IPS-20b (cell line): ENCODE measurements around the gene DDIAS.
"Not testable (repeated sequence)": the region's sequence is repeated elsewhere in the genome, so short reads cannot be mapped to it uniquely, and the experiment has no call there.

Source experiments
- H3K27ac ChIP-seq: one replicate; pipeline ENCODE4 v1.5.1; 2013; ENCODE audit warnings: low read length
- H3K27me3 ChIP-seq: 2 replicates; pipeline ENCODE4 v1.6.1; 2013; ENCODE audit warnings: mild to moderate bottlenecking, low read length, inconsistent platforms; ENCODE audit not compliant: insufficient read depth
- H3K36me3 ChIP-seq: 2 replicates; pipeline ENCODE4 v1.6.1; 2013; ENCODE audit warnings: low read depth, mild to moderate bottlenecking, inconsistent platforms, low read length, moderate library complexity; ENCODE audit not compliant: insufficient read depth
- H3K4me1 ChIP-seq: 2 replicates; pipeline ENCODE4 v1.6.1; 2013; ENCODE audit warnings: mild to moderate bottlenecking, control low read depth, inconsistent platforms, low read length, moderate library complexity; ENCODE audit not compliant: insufficient read depth
- H3K4me3 ChIP-seq: 2 replicates; pipeline ENCODE4 v1.5.1; 2013; ENCODE audit warnings: mild to moderate bottlenecking, low read length, inconsistent platforms
- H3K9ac ChIP-seq: 2 replicates; pipeline ENCODE4 v1.6.1; 2013; ENCODE audit warnings: low read depth, mild to moderate bottlenecking, inconsistent platforms, low read length, moderate library complexity
- H3K9me3 ChIP-seq: 2 replicates; pipeline ENCODE4 v1.6.1; 2013; ENCODE audit warnings: mild to moderate bottlenecking, low read depth, low read length, inconsistent platforms; ENCODE audit not compliant: insufficient read depth

DDIAS gene

DNA sequence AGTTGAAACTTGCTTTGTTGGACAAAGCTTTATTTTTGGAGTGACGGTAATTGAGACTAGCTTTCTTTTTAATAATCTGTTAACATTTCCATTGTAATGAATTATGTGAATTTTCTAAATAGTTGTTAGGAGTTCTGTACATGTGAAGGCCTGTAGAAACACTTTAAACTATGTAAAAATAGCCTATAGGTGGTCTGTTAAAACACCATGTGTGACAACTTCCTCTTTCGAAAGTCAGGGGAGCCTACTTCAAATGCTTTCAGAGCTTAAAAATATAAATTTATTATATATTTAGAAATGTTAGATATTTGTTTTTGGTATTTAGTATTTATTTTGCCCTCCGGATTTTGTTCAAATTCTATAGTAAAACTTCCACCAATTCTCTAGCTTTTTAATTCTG, 28.7 kb downstream of the DDIAS start:
- Histone ChIP-seq H3K36me3 (peaks cover 59% of the 10 kb centered on the region), H3K9me3 (no peaks in the 10 kb centered on the region), H3K27me3 (no peaks in the 10 kb centered on the region), H3K4me1 (no peaks in the 10 kb centered on the region), H3K9ac (no peak overlapping the region), H3K4me3 (no peak overlapping the region), H3K27ac (no peak overlapping the region)

DNA sequence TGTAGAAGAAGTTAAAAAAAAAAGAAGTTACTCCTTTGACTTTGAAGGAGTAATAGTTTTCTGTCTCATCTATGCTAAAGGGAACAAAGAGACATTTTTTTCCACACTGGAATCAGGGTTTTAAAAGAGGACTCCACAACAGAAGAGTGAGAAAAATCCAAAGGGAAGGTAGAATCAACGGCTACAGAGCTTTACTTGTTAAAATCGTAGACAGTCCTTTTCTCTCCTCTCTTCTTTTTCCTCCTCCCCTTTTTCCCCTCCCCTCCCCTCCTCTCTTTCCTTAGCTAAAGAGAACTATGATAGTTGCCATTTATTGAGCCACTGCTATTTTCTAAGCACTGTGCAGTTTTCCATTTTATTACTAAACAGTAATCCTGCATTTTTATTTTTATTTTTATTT, 29.2 kb downstream of the DDIAS start:
- Histone ChIP-seq H3K4me1 (no peaks in the 10 kb centered on the region), H3K4me3 (no peak overlapping the region), H3K9me3 (no peaks in the 10 kb centered on the region), H3K9ac (no peak overlapping the region), H3K27me3 (no peaks in the 10 kb centered on the region), H3K36me3 (peaks cover 60% of the 10 kb centered on the region), H3K27ac (no peak overlapping the region)

DNA sequence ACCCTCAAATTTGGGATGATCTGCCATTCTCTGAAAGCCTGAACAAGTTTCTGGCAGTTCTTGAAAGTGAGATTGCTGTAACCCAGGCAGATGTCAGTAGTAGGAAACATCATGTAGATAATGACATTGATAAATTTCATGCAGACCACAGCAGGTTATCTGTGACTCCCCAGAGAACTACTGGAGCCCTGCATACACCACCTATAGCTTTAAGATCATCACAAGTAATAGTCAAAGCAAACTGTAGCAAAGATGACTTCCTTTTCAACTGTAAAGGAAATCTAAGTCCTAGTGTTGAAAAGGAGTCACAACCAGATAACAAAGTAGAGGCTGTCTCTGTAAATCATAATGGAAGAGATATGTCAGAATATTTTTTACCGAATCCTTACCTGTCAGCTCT, 31.0 kb downstream of the DDIAS start:
- peaks cover 60% of the 10 kb centered on the region for H3K36me3 ChIP-seq
- H3K4me3 ChIP-seq = no peak overlapping the region
- no peak overlapping the region for H3K27ac ChIP-seq
- H3K9ac ChIP-seq = no peak overlapping the region
- H3K9me3 ChIP-seq = no peaks in the 10 kb centered on the region
- no peaks in the 10 kb centered on the region for H3K27me3 ChIP-seq
- H3K4me1 ChIP-seq = no peaks in the 10 kb centered on the region

DNA sequence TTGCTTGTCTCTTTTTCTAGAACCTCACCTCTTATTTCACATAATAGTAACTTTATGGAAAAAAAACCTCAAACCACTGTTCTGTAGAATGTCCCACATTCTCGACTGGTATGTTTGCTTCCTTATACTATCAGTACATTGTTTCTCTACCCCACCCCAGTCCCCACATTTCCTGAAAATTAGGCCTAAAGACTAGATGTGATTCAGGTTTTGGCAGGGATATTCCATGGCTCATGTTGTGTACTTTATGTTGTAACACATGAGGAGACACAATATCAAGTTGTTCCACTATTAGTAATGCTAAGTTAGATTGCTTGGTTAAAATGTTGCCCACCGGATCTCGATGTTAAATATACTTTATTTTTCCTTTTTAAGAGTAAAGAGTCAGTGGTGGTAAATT, 34.7 kb downstream of the DDIAS start:
- no peaks in the 10 kb centered on the region for H3K4me1 ChIP-seq
- peaks cover 42% of the 10 kb centered on the region for H3K36me3 ChIP-seq
- no peak overlapping the region for H3K4me3 ChIP-seq
- H3K9me3 ChIP-seq = no peaks in the 10 kb centered on the region
- no peaks in the 10 kb centered on the region for H3K27me3 ChIP-seq
- no peak overlapping the region for H3K9ac ChIP-seq
- no peak overlapping the region for H3K27ac ChIP-seq

DNA sequence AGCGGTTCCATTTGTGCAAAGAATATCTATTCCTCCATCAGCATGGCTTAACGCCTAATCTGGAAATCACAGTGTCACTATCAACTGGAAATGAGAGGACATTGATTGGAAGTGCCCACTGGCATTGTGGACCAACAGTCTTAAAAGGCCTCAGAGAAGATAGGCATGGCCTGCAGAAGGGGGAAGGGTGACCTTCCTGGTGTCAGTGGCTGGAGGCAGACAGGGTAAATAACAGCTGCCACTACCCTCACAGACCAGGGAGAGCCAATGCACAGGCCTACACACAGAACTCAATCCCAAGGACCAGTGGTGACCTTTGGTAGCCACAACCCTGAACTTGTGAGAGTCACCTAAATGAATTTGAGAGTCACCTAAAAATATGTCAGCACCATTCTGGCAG, 36.0 kb downstream of the DDIAS start:
- no peaks in the 10 kb centered on the region for H3K4me1 ChIP-seq
- no peaks in the 10 kb centered on the region for H3K27me3 ChIP-seq
- H3K9me3 ChIP-seq = no peaks in the 10 kb centered on the region
- H3K27ac ChIP-seq = no peak overlapping the region
- H3K4me3 ChIP-seq = no peak overlapping the region
- no peak overlapping the region for H3K9ac ChIP-seq
- H3K36me3 ChIP-seq = peaks cover 29% of the 10 kb centered on the region

DNA sequence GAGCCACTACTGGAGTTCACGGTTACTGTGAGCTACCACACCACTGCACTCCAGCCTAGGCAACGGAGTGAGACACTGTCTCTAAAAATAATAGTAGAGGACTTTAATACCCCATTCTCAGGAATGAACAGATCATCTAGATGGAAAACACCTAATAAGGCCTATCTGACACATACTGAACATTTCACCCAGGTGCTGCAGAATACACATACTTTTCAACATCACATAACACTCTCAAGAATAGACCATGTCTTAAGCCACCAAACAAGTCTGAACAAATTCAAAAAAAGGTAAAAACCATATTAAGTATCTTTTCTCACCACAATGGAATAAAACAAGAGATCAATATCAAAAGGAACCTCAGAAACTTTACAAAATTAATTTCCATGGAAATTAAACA, 37.9 kb downstream of the DDIAS start:
- H3K4me3 ChIP-seq = no peak overlapping the region
- H3K27ac ChIP-seq = no peak overlapping the region
- no peaks in the 10 kb centered on the region for H3K9me3 ChIP-seq
- H3K36me3 ChIP-seq = peaks cover 11% of the 10 kb centered on the region
- H3K27me3 ChIP-seq = no peaks in the 10 kb centered on the region
- H3K9ac ChIP-seq = no peak overlapping the region
- no peaks in the 10 kb centered on the region for H3K4me1 ChIP-seq

DNA sequence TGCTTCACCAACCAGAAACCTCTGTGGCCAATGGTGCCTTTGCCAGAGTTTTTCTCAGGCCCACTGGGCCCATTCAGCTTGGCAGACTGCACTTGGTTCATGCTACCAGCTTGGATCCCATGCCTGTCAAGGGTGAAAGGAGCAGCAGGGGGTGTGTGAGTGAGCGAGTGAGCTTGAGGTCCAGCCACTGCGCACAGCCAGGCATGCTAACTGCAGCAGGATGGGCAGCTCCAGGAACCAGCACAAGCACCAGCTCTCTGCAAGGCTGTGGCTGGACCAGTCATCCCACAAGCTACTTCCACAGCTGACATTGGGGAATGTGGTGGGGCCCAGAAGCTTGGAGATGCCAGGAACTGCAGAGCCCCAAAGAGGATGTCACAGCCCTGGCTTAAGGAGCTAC, 40.8 kb downstream of the DDIAS start:
- Histone ChIP-seq H3K9ac (no peak overlapping the region), H3K27ac (no peak overlapping the region), H3K4me3 (no peak overlapping the region), H3K4me1 (no peaks in the 10 kb centered on the region), H3K27me3 (no peaks in the 10 kb centered on the region), H3K36me3 (no peaks in the 10 kb centered on the region), H3K9me3 (no peaks in the 10 kb centered on the region)

DNA sequence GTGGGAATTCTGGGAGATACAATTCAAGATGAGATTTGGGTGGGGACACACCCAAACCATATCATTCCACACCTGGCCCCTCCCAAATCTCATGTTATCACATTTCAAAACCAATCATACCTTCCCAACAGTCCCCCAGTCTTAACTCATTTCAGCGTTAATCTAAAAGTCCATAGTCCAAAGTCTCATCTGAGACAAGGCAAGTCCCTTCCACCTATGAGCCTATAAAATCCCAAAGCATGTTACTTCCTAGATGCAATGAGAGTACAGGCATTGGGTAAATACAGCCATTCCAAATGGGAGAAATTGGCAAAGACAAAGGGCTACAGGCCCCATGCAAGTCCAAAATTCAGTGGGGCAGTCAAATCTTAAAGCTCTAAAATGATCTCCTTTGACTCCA, 41.9 kb downstream of the DDIAS start:
- not testable (repeated sequence) for H3K36me3 ChIP-seq, H3K4me3 ChIP-seq, H3K4me1 ChIP-seq, H3K9ac ChIP-seq, H3K9me3 ChIP-seq, H3K27me3 ChIP-seq, H3K27ac ChIP-seq

DNA sequence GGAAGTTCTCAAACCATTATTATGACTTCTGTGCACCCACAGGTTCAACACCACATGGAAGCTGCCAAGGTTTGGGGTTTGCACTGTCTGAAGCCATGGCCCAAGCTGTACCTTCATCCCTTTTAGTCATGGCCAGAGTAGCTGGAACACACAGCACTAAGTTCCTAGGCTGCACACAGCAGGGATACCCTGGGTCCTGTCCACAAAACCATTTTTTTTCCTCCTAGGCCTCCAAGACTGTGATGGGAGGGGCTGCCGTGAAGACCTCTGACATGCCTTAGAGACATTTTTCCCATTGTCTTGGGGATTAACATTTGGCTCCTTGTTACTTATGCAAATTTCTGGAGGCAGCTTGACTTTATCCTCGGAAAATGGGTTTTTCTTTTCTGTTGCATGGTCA, 42.7 kb downstream of the DDIAS start:
- no peak overlapping the region for H3K4me3 ChIP-seq
- no peaks in the 10 kb centered on the region for H3K27me3 ChIP-seq
- H3K27ac ChIP-seq = no peak overlapping the region
- H3K9ac ChIP-seq = no peak overlapping the region
- H3K9me3 ChIP-seq = no peaks in the 10 kb centered on the region
- no peaks in the 10 kb centered on the region for H3K4me1 ChIP-seq
- H3K36me3 ChIP-seq = no peaks in the 10 kb centered on the region

DNA sequence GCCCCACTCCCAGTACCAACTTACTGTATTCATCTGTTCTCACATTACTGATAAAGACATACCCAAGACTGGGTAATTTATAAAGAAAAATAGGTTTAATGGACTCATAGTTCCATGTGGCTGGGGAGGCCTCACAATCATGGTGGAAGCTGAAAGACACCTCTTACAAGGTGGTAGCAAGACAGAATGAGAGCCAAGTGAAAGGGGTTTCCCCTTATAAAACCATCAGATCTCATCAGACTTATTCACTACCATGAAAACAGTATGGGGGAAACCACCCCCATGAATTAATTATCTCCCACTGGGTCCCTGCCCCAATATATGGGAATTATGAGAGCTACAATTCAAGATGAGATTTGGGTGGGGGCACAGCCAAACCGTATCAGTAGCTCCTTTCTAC, 43.5 kb downstream of the DDIAS start:
- not testable (repeated sequence) for H3K36me3 ChIP-seq, H3K27me3 ChIP-seq, H3K4me1 ChIP-seq, H3K9me3 ChIP-seq, H3K9ac ChIP-seq, H3K4me3 ChIP-seq, H3K27ac ChIP-seq

DNA sequence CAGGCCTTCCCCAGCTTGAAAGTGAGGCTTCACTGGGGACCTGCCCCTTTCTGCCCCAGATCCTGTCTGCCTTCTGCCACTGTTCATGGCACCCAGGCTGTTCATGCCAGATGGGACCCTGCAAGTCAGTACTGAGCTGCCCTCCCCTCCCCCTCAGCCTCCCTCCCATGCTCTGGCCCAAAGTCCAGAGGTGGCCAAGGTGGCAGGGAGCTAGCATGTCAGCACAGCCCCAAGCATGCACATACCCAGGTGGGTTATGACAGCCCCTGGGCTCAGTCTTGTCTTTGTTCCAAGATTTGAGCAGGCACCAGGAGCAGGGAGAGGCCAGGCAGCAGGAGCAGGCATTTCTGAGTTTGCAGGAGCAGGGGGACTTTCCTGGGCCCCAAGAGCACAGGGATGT, 44.1 kb downstream of the DDIAS start:
- no peak overlapping the region for H3K9ac ChIP-seq
- H3K9me3 ChIP-seq = no peaks in the 10 kb centered on the region
- H3K36me3 ChIP-seq = no peaks in the 10 kb centered on the region
- no peak overlapping the region for H3K4me3 ChIP-seq
- H3K4me1 ChIP-seq = no peaks in the 10 kb centered on the region
- no peak overlapping the region for H3K27ac ChIP-seq
- no peaks in the 10 kb centered on the region for H3K27me3 ChIP-seq

DNA sequence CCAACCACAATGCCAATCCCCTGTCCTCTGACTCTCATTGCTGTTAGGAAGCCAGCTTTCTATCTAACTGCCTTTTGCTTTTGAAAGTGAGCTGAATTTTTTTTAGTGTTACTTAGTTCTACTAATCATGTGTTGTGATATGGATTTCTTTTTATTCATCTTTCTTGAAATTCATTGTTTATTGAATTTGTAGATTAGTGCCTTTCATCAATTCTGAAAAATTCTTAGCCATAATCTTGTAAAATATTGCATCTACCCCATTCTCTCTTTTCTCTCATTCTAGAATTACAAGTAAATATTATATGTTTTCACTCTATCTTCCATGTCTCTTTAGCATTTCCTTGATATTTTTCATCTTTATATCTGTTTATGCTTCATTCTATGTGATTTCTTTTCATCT, 47.8 kb downstream of the DDIAS start:
- Histone ChIP-seq H3K36me3 (no peaks in the 10 kb centered on the region), H3K4me3 (no peak overlapping the region), H3K9ac (no peak overlapping the region), H3K27me3 (no peaks in the 10 kb centered on the region), H3K4me1 (no peaks in the 10 kb centered on the region), H3K9me3 (no peaks in the 10 kb centered on the region), H3K27ac (no peak overlapping the region)

DNA sequence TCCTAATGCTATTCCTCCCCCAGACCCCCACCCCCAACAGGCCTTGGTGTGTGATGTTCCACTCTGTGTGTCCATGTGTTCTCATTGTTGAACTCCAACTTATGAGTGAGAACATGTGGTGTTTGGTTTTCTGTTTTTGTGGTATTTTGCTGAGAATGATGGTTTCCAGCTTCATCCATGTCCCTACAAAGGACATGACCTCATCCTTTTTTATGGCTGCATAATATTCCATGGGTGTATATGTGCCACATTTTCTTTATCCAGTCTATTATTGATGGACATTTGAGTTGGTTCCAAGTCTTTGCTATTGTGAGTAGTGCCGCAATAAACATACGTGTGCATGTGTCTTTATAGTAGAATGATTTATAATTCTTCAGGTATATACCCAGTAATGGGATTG, 49.0 kb downstream of the DDIAS start:
- H3K9ac ChIP-seq, H3K27ac ChIP-seq, H3K4me3 ChIP-seq: not testable (repeated sequence)

More for the DNA sequence above, 49.0 kb downstream of the DDIAS start:
- not testable (repeated sequence) for H3K27me3 ChIP-seq, H3K4me1 ChIP-seq, H3K9me3 ChIP-seq, H3K36me3 ChIP-seq
